GM12892 (cell line): Measurements from ENCODE around the gene C3orf22.

Source experiments
- DNase-seq: peaks from one replicate; pipeline ENCODE4 v3.0.0; 2011; ENCODE audit not compliant: insufficient read length
- FAIRE-seq: peaks from 2 replicates; lab custom pipeline; 2011; peaks lifted over from hg19 to GRCh38; lab: Jason Lieb, UNC
- POLR2A ChIP-seq: IDR thresholded peaks from 2 replicates; pipeline ENCODE4 v1.6.1; 2011; ENCODE audit warnings: low read depth, low read length, control low read depth
- POLR2AphosphoS5 ChIP-seq: IDR thresholded peaks from 2 replicates; pipeline ENCODE4 v1.6.1; 2011; ENCODE audit warnings: low read depth, low read length, control low read depth
- TAF1 ChIP-seq: IDR thresholded peaks from 2 replicates; pipeline ENCODE4 v1.6.1; 2011; ENCODE audit warnings: low read depth, mild to moderate bottlenecking, control low read depth, low read length, borderline replicate concordance

Gene C3orf22

GRCh38 chr3:126573492-126574117 lies 14.9 kb upstream of the C3orf22 start:
- TF ChIP-seq TAF1 (no peak), POLR2A (no peak), POLR2AphosphoS5 (no peak)
- no peak for DNase-seq
- FAIRE-seq: no peak

- TF ChIP-seq TAF1 (no peak), POLR2A (no peak), POLR2AphosphoS5 (no peak)
- no peak for DNase-seq
- FAIRE-seq: no peak
These were observed 12.3 kb upstream of the C3orf22 start for GRCh38 chr3:126571078-126571477.

GRCh38 chr3:126570103-126570541 lies 11.4 kb upstream of the C3orf22 start:
- FAIRE-seq: no peak
- TF ChIP-seq POLR2A (no peak), POLR2AphosphoS5 (no peak), TAF1 (no peak)
- DNase-seq: no peak

GRCh38 chr3:126569390-126569975 lies 10.8 kb upstream of the C3orf22 start:
- DNase-seq (no peak), FAIRE-seq (no peak)
- no peak for TF ChIP-seq POLR2A
- TF ChIP-seq TAF1: no peak
- TF ChIP-seq POLR2AphosphoS5: no peak

GRCh38 chr3:126568776-126569342 lies 10.1 kb upstream of the C3orf22 start:
- FAIRE-seq (no peak), DNase-seq (no peak)
- no peak for TF ChIP-seq TAF1
- no peak for TF ChIP-seq POLR2AphosphoS5
- TF ChIP-seq POLR2A: no peak

GRCh38 chr3:126567696-126568438 lies 9.1 kb upstream of the C3orf22 start:
- DNase-seq (no peak), FAIRE-seq (no peak)
- no peak for TF ChIP-seq POLR2AphosphoS5
- no peak for TF ChIP-seq POLR2A
- TF ChIP-seq TAF1: no peak

- FAIRE-seq (no peak), DNase-seq (no peak)
- no peak for TF ChIP-seq TAF1
- no peak for TF ChIP-seq POLR2A
- TF ChIP-seq POLR2AphosphoS5: no peak
These were observed 4.1 kb upstream of the C3orf22 start for GRCh38 chr3:126562737-126563276.

GRCh38 chr3:126557761-126558160 lies 971 bp downstream of the C3orf22 start:
- TF ChIP-seq TAF1 (no peak), POLR2AphosphoS5 (no peak), POLR2A (no peak)
- DNase-seq: no peak

GRCh38 chr3:126557415-126557745 lies 1.4 kb downstream of the C3orf22 start:
- no peak for FAIRE-seq
- TF ChIP-seq TAF1 (no peak), POLR2A (no peak), POLR2AphosphoS5 (no peak)
- no peak for DNase-seq

More at GRCh38 chr3:126557761-126558160, 971 bp downstream of the C3orf22 start:
- no peak for FAIRE-seq

- no peak for FAIRE-seq
- no peak for DNase-seq
These were observed 1.9 kb downstream of the C3orf22 start for GRCh38 chr3:126556637-126557414.

More at GRCh38 chr3:126556637-126557414, 1.9 kb downstream of the C3orf22 start:
- TF ChIP-seq TAF1: no peak
- no peak for TF ChIP-seq POLR2AphosphoS5
- TF ChIP-seq POLR2A: no peak
